ENCODE data around the gene DCAF11. TPM values are rescaled to one million over a fixed set of nuclear protein-coding genes. Genes with fewer than 3 reads are reported as not detected.

DCAF11 gene
- total and polyA plus RNA-seq, 2 of the 13 experiments (the other 11 are each of a cell fraction or from before 2014, with no cell fraction given), result 150 to 257 TPM

- no peak for TF ChIP-seq CEBPZ (IDR thresholded peaks at IDR 0.05; ENCODE audit: low read length)
- TF ChIP-seq PREB (CRISPR knock-in tag; IDR thresholded peaks at IDR 0.05), result peak; percentile 50; the same call in 1 of the 2 replicates
- no peak for TF ChIP-seq ZNF24 (IDR thresholded peaks at IDR 0.05)
- TF ChIP-seq ZNF619 (CRISPR knock-in tag; IDR thresholded peaks at IDR 0.05), result 0 out of 2 replicates have a peak, but pooled peaks have one; percentile 8
- TF ChIP-seq ZNF572 (CRISPR knock-in tag; IDR thresholded peaks at IDR 0.05), result no peak
- peak; percentile 37 for TF ChIP-seq AGO1 (IDR thresholded peaks at IDR 0.05; ENCODE audit: low read depth, low read length, poor library complexity, severe bottlenecking)
- TF ChIP-seq ZFY (CRISPR knock-in tag; IDR thresholded peaks at IDR 0.05), result peak; percentile 26; the same call in 1 of the 2 replicates
- no peak for TF ChIP-seq CENPX (CRISPR knock-in tag; IDR thresholded peaks at IDR 0.05)
- TF ChIP-seq THAP7 (CRISPR knock-in tag; IDR thresholded peaks at IDR 0.05), result 0 out of 2 replicates have a peak, but pooled peaks have one; percentile 2
- TF ChIP-seq SOX6 (IDR thresholded peaks at IDR 0.05), result no peak
- TF ChIP-seq SOX6 (CRISPR knock-in tag; IDR thresholded peaks at IDR 0.05), result 0 out of 2 replicates have a peak, but pooled peaks have one; percentile 14
- TF ChIP-seq UBTF (CRISPR knock-in tag; IDR thresholded peaks at IDR 0.05), result peak; percentile 18; the same call in 1 of the 2 replicates
- TF ChIP-seq RBM39 (IDR thresholded peaks at IDR 0.05; ENCODE audit: low read depth, low read length, poor library complexity, severe bottlenecking), result peak; percentile 75
- no peak for TF ChIP-seq DNMT3B (CRISPR knock-in tag; conservative IDR thresholded peaks at IDR 0.05)
- TF ChIP-seq EEA1 (CRISPR knock-in tag; IDR thresholded peaks at IDR 0.05; ENCODE audit: borderline replicate concordance), result no peak
- TF ChIP-seq HNRNPL (IDR thresholded peaks at IDR 0.05; ENCODE audit: low read depth, low read length), result peak; percentile 67; the same call in 1 of the 2 replicates
- no peak for TF ChIP-seq ZKSCAN1 (IDR thresholded peaks at IDR 0.05; ENCODE audit: low read length)
- no peak for TF ChIP-seq ZNF546 (CRISPR knock-in tag; conservative IDR thresholded peaks at IDR 0.05)
- 0 out of 2 replicates have a peak, but pooled peaks have one; percentile 34 for TF ChIP-seq MXD1 (CRISPR knock-in tag; IDR thresholded peaks at IDR 0.05)
Measured at GRCh38 chr14:24098927-24099813, 15.4 kb upstream of the DCAF11 start (continued).
